Adrenal gland (tissue), 12 donors: Measurements from ENCODE around the gene CNTN5. TPM values are rescaled to one million over a fixed set of nuclear protein-coding genes. Genes with fewer than 3 reads are reported as not detected.

Experiments used
- DNase-seq, 7 donors: peaks; one replicate each; pipeline ENCODE4 v3.0.0-alpha.2; 2019 to 2020
- H3K27ac ChIP-seq, 5 donors: fragments of 200-600 bp; sonication (generic) in 4 of 5; 1 replicate in 3 of 5; 2 replicates in 2 of 5; pipeline versions ENCODE4 v1.5.1 to v1.8.0; 2016 to 2020; ENCODE audit warnings: mild to moderate bottlenecking in 1 of 5
- H3K27me3 ChIP-seq: fragments of 200-600 bp; 2 replicates; pipeline ENCODE4 v1.8.0; 2021
- H3K36me3 ChIP-seq, 2 donors: fragments of 200-600 bp; replicated peaks in 1 of 2; 1 replicate in 1 of 2; 2 replicates in 1 of 2; pipeline versions ENCODE4 v1.5.1 to v1.8.0; 2018 to 2022
- H3K4me1 ChIP-seq, 2 donors: fragments of 200-600 bp; replicated peaks in 1 of 2; 1 replicate in 1 of 2; 2 replicates in 1 of 2; pipeline versions ENCODE4 v1.5.1 to v1.8.0; 2018 to 2021
- H3K4me3 ChIP-seq, 4 donors: fragments of 200-600 bp; sonication (generic) in 3 of 4; one replicate each; pipeline ENCODE4 v1.5.1; 2016 to 2018
- H3K9me3 ChIP-seq, 3 donors: fragments of 200-600 bp; sonication (generic) in 1 of 3; replicated peaks in 1 of 3; 1 replicate in 2 of 3; 2 replicates in 1 of 3; pipeline versions ENCODE4 v1.5.1 to v1.8.0; 2016 to 2021
- POLR2A ChIP-seq, 2 donors: fragments of 450-650 bp; IDR thresholded peaks; one replicate each; pipeline ENCODE4 v1.6.1; 2017; ENCODE audit warnings: antibody characterized with exemption in 2 of 2, mild to moderate bottlenecking in 2 of 2, moderate library complexity in 1 of 2
- WGBS, 4 donors: extraction: QIAGEN DNeasy Blood & Tissue Kit in 2 of 4; methylation state at CpG; one replicate each; pipeline versions ENCODE4 v1.1.5 to v1.1.7; 2013 to 2017; 5-methylcytosine and 5-hydroxymethylcytosine counted together
- intact Hi-C, 2 donors: fragments of 100-400 bp; cut with DNase I; formaldehyde crosslinking; loops; one replicate each; pipeline versions ENCODE4 v1.14.1 to v1.15.0; 2022 to 2023
- polyA plus RNA-seq, 3 donors: library from polyadenylated mRNA; stranded (reverse); fragments of 200-250 nt in 2 of 3; fragments of 350-450 nt in 1 of 3; fragmentation: Illumina TruSeq in 1 of 3; extraction: RNeasy Lipid Tissue Mini Kit (QIAGEN cat#74804) in 1 of 3; gene quantifications; one replicate each; pipeline ENCODE4 v1.2.3, GENCODE V29; 2013 to 2014
- total RNA-seq, 9 donors: library from RNA; depleted of rRNA in 4 of 9; stranded (reverse); fragments of >200 nt in 4 of 9; fragments of 120-200 nt in 1 of 9; fragmentation: NEBNext Ultra II Directional in 1 of 9; extraction: Animal tissue kit (Norgen Biotek cat#: 25700) in 1 of 9; gene quantifications; one replicate each; pipeline versions ENCODE4 v1.1.0 to v1.2.4, GENCODE V29; 2013 to 2023
- TF ChIP-seq, protein P1 (sequence below), 6 experiments: fragments of 450-650 bp in 4 of 6; fragments of 200-600 bp in 2 of 6; sonication (generic) in 1 of 6; IDR thresholded peaks; 1 replicate in 5 of 6; 2 replicates in 1 of 6; pipeline versions ENCODE4 v1.5.1 to v1.8.0; 2016 to 2021; ENCODE audit warnings: antibody characterized with exemption in 6 of 6, mild to moderate bottlenecking in 2 of 6, moderate library complexity in 1 of 6
- donor health status: healthy with polysubstance abuse.
- donor health status: Bipolar disorder and iron deficiency.
- donor health status: DM: yes; HTN: yes; CAD: no.
- donor health status: DM: no; HTN: no; CAD: no.
- donor health status: DM: no; HTN: no; CAD: no.
- donor health status: DM: yes; HTN: yes; CAD: no.

The CNTN5 gene
- total and polyA plus RNA-seq, 12 donors = 0.07 to 107 (median 0.30) TPM; not detected in 8

- no peak for TF ChIP-seq POLR2A (IDR thresholded peaks at IDR 0.05)
- TF ChIP-seq, protein P1, sequence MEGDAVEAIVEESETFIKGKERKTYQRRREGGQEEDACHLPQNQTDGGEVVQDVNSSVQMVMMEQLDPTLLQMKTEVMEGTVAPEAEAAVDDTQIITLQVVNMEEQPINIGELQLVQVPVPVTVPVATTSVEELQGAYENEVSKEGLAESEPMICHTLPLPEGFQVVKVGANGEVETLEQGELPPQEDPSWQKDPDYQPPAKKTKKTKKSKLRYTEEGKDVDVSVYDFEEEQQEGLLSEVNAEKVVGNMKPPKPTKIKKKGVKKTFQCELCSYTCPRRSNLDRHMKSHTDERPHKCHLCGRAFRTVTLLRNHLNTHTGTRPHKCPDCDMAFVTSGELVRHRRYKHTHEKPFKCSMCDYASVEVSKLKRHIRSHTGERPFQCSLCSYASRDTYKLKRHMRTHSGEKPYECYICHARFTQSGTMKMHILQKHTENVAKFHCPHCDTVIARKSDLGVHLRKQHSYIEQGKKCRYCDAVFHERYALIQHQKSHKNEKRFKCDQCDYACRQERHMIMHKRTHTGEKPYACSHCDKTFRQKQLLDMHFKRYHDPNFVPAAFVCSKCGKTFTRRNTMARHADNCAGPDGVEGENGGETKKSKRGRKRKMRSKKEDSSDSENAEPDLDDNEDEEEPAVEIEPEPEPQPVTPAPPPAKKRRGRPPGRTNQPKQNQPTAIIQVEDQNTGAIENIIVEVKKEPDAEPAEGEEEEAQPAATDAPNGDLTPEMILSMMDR (IDR thresholded peaks at IDR 0.05) = no peak
- no peaks in the 10 kb centered on the region for H3K9me3 ChIP-seq
- H3K4me1 ChIP-seq = no peaks in the 10 kb centered on the region
- no peak overlapping the region for H3K27ac ChIP-seq
- 79 to 89% (median 82%) methylated on average over 4 of the region's 4 CpGs for WGBS, 4 donors
- H3K36me3 ChIP-seq = no peaks in the 10 kb centered on the region
- H3K4me3 ChIP-seq = no peak overlapping the region
- intact Hi-C loops = no loop called here
- no peaks in the 10 kb centered on the region for H3K27me3 ChIP-seq
- no peak for DNase-seq
These were observed 524.9 kb downstream of the CNTN5 start for GRCh38 chr11:99545616-99546015.

DNA sequence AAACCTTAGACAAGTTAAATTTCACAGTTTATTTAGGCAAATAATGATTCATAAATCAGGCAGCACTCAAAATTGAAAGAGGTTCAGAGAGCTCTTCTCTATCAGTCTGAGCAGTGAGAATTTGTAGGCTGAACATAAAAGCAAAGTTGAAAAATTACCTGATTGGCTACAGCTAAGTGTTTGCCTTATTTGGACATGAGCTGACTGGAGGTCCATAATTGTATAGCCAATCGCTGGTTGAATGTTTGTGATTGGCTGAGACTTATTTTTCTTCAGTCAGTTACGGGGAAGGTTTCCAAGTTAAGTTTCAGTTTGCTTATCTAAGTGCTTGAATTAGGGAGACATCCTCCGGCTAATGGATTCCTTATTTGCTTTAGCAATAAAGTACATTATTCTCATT lies 527.5 kb downstream of the CNTN5 start:
- H3K36me3 ChIP-seq = no peaks in the 10 kb centered on the region
- intact Hi-C loops = no loop called here
- no peak overlapping the region for H3K27ac ChIP-seq
- H3K9me3 ChIP-seq = no peaks in the 10 kb centered on the region
- H3K4me1 ChIP-seq = no peaks in the 10 kb centered on the region
- DNase-seq = no peak
- WGBS, 4 donors = 77 to 87% (median 86%) methylated on average over 3 of the region's 3 CpGs
- H3K4me3 ChIP-seq = no peak overlapping the region
- TF ChIP-seq POLR2A (IDR thresholded peaks at IDR 0.05) = no peak
- TF ChIP-seq, protein P1 (IDR thresholded peaks at IDR 0.05) = no peak
- no peaks in the 10 kb centered on the region for H3K27me3 ChIP-seq

GRCh38 chr11:99554232-99554903 lies 533.6 kb downstream of the CNTN5 start:
- TF ChIP-seq, protein P1 (IDR thresholded peaks at IDR 0.05) = no peak
- TF ChIP-seq POLR2A (IDR thresholded peaks at IDR 0.05) = no peak
- H3K27me3 ChIP-seq = no peaks in the 10 kb centered on the region
- no peak overlapping the region for H3K27ac ChIP-seq
- no peaks in the 10 kb centered on the region for H3K36me3 ChIP-seq
- no peaks in the 10 kb centered on the region for H3K4me1 ChIP-seq
- 81 to 100% (median 90%) methylated on average over 1 of the region's 1 CpG for WGBS, 4 donors
- intact Hi-C loops = no loop called here
- DNase-seq = no peak
- no peaks in the 10 kb centered on the region for H3K9me3 ChIP-seq
- no peak overlapping the region for H3K4me3 ChIP-seq

DNA sequence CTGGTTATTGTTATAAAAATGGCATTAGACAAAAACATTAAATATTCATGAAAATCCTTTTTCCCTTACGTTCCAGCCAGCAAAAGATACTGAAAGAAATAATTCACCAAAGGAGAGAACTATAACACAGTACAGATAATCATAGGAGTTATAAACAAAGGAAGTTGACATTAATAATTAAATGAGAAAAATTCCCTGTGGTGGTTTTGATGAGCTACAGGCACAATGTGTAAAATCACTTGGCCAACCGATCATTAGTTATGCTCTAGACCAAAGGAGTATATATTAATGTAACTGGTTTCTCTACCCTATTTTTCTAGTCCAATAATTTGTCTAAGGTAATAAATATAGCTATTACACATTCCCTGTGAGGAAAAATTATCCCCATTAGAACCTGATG lies 534.7 kb downstream of the CNTN5 start:
- intact Hi-C loops = no loop called here
- DNase-seq = no peak
- no peaks in the 10 kb centered on the region for H3K4me1 ChIP-seq
- WGBS, 4 donors = 83 to 92% (median 83%) methylated on average over 2 of the region's 2 CpGs
- H3K36me3 ChIP-seq = no peaks in the 10 kb centered on the region
- H3K27me3 ChIP-seq = no peaks in the 10 kb centered on the region
- TF ChIP-seq, protein P1 (IDR thresholded peaks at IDR 0.05) = no peak
- TF ChIP-seq POLR2A (IDR thresholded peaks at IDR 0.05) = no peak
- no peaks in the 10 kb centered on the region for H3K9me3 ChIP-seq
- H3K27ac ChIP-seq = no peak overlapping the region
- no peak overlapping the region for H3K4me3 ChIP-seq
